ENCODE data around the gene NAV1. TPM values are rescaled to one million over a fixed set of nuclear protein-coding genes. Genes with fewer than 3 reads are reported as not detected.
A peak's percentile ranks its signal among the peaks of the same experiment; 100 is the strongest.

Gene NAV1
- total and polyA plus RNA-seq, 9 of the 15 experiments (the other 6 are each of a cell fraction or from before 2014, with no cell fraction given) = 0.91 to 16.8 (median 3.2) TPM

- 0 out of 2 replicates have a peak, but pooled peaks have one; percentile 46 for TF ChIP-seq ZNF395 (CRISPR knock-in tag; IDR thresholded peaks at IDR 0.05)
- no peak for TF ChIP-seq TRIM28 (IDR thresholded peaks at IDR 0.05)
- 0 out of 2 replicates have a peak, but pooled peaks have one; percentile 63 for TF ChIP-seq ZNF197 (CRISPR knock-in tag; IDR thresholded peaks at IDR 0.05; ENCODE audit: low read depth)
- no peak for TF ChIP-seq ILK (tag; IDR thresholded peaks at IDR 0.05; ENCODE audit: borderline replicate concordance, low read depth)
- TF ChIP-seq NUFIP1 (IDR thresholded peaks at IDR 0.05; ENCODE audit: partially characterized antibody) = no peak
- TF ChIP-seq TCF7L2 (IDR thresholded peaks at IDR 0.05; ENCODE audit: low read depth, low read length) = no peak
- TF ChIP-seq ZFX (CRISPR knock-in tag; IDR thresholded peaks at IDR 0.05) = no peak
- no peak for TF ChIP-seq RBM34 (IDR thresholded peaks at IDR 0.05; ENCODE audit: borderline replicate concordance, insufficient read depth, low read length)
- peak; percentile 93 for TF ChIP-seq ZNF589 (CRISPR knock-in tag; IDR thresholded peaks at IDR 0.05; ENCODE audit: low read depth)
- TF ChIP-seq SMAD4 (CRISPR knock-in tag; conservative IDR thresholded peaks at IDR 0.05) = no peak
- no peak for TF ChIP-seq MBD1 (CRISPR knock-in tag; IDR thresholded peaks at IDR 0.05)
- no peak for TF ChIP-seq ZNF644 (tag; IDR thresholded peaks at IDR 0.05; ENCODE audit: low read depth)
- TF ChIP-seq JUN (IDR thresholded peaks at IDR 0.05; ENCODE audit: borderline replicate concordance, low read depth, low read length) = no peak
- TF ChIP-seq JUN (CRISPR knock-in tag; IDR thresholded peaks at IDR 0.05; ENCODE audit: borderline replicate concordance) = no peak
- 0 out of 2 replicates have a peak, but pooled peaks have one; percentile 19 for TF ChIP-seq RREB1 (CRISPR knock-in tag; IDR thresholded peaks at IDR 0.05)
- TF ChIP-seq NCOA1 (IDR thresholded peaks at IDR 0.05; ENCODE audit: low read depth) = no peak
- no peak for TF ChIP-seq ZNF384 (IDR thresholded peaks at IDR 0.05; ENCODE audit: low read depth, low read length)
Measured at GRCh38 chr1:201543871-201544642, 5.1 kb downstream of the NAV1 start (continued).

Data from K562 (cell line).